GM19025 (cell line): ENCODE data around the gene TMEM53.

ENCODE experiments used
- ATAC-seq: cut with Tn5 transposase; IDR thresholded peaks from one replicate; pipeline ENCODE4 v1.9.1; 2021; ENCODE audit warnings: mild to moderate bottlenecking, low read depth, moderate library complexity; ENCODE audit not compliant: unreplicated experiment

Gene TMEM53

GRCh38 chr1:44606701-44607281 is 67.5 kb downstream of the TMEM53 start:
- no peak for ATAC-seq

DNA sequence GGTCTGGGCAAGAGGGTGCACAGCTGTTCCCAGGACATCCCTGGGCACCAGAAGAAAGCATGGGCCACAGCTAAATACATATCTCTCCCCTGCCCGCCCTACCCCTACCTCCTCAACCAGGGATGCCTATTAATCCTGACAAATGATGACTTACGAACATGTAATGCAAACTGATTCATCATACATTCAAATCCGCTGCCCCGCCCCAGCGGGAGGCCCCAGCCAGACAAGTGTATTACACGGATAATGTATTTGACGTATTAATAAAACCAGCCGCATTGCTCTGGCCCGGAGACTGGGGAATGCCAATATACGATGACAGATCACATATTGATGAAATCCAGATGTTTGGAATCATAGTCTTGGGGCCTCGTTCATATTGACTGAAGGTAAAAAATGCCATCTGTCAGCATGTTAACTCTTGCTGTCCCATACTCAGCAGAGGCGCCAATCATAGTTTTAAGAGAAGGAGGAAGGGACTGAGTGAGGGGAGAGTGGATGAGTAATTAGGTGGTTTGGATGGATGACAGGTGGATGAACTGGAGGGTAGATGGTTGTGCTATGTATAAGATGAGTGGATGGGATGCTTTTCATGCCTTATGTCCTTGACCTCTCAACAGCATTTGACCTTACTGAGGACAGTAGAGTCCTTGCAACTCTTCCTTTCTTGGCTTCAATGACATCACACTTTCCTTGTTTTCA is 68.2 kb downstream of the TMEM53 start:
- no peak for ATAC-seq

DNA sequence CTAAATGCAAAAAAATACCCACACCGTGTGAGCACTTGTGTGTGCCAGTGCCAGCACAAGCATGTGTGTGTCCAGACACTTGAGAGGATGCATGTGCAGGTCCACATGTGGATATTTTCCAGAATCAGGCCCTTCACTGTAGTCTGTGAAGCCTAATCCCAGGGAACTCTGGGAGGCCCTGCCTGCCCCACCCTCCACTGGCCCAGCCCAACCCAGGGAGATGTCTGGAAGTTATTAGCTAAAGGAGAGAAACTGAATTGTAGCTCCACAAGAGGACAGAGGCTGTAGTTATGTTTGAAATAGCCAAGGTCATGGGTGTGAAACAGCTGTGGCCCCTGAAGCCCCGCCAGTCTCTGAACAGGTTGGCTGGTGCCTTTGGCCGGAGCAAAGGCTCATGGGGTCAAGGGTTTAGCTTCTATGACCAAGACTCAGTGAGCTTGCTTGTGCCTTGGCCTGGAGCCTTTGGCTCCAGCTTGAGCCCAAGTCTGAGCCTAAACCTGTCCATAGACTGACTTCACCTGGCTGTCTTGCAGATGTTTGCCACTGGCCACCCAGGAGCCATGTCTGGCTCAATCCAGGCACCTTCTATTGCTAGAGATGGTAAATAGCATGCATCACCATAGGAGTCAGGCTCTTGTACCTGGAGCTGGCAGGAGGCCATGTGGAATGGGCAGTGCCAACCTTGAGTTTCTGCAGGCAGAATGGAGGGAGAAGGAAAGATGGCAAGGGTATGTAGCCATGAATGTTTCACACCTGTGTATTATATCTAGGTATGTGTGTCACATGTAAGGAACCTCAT is 69.9 kb downstream of the TMEM53 start:
- no peak for ATAC-seq

DNA sequence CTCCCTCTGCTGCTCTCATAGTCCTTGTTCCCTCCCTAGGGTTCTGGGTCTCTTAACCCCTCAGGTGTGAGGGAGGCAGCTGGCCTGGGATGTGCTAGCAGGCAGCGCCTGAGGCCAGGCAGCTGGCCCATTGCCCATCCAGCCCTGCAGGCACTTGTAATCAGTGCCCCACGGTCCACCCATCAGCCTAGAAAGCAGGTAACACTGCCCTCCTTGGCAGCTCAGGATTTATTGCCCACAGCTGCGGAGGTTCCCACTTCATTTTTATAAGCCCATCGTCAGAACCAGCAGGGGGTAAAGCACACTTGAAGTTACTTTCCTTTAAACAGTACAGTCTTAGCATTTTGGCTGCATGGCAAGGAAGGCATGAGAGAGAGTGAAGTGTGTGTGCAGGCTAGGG is 70.6 kb downstream of the TMEM53 start:
- ATAC-seq = no peak
